ENCODE measurements around the gene ZNF597.

DNA sequence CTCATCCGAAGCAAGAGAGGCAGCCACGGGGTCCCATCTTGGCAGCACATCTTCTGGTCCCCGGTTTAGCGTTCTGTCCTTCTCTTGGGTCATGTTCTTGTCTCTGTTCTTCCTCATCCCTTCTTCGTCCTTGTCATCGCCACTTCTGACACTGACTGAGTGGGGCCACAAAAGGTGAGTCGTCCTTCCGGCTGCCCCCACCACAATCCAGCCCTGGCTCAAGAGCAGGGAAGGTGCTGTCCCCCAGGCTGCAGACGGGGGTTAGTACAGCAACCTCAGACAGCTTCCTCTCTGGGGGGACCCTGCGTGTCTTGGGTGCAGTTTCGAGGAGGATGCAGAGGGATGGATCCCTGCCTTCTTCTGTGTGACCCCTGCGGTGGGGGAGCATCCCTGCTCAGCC lies 22.0 kb upstream of the ZNF597 start:
- TF ChIP-seq, protein P1, sequence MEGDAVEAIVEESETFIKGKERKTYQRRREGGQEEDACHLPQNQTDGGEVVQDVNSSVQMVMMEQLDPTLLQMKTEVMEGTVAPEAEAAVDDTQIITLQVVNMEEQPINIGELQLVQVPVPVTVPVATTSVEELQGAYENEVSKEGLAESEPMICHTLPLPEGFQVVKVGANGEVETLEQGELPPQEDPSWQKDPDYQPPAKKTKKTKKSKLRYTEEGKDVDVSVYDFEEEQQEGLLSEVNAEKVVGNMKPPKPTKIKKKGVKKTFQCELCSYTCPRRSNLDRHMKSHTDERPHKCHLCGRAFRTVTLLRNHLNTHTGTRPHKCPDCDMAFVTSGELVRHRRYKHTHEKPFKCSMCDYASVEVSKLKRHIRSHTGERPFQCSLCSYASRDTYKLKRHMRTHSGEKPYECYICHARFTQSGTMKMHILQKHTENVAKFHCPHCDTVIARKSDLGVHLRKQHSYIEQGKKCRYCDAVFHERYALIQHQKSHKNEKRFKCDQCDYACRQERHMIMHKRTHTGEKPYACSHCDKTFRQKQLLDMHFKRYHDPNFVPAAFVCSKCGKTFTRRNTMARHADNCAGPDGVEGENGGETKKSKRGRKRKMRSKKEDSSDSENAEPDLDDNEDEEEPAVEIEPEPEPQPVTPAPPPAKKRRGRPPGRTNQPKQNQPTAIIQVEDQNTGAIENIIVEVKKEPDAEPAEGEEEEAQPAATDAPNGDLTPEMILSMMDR (IDR thresholded peaks at IDR 0.05) = no peak
- TF ChIP-seq ZFX (IDR thresholded peaks at IDR 0.05; ENCODE audit: borderline replicate concordance) = no peak

Measured in 22Rv1 (cell line).